ENCODE measurements around the gene ZKSCAN3. TPM values are rescaled to one million over a fixed set of nuclear protein-coding genes. Genes with fewer than 3 reads are reported as not detected.

Gene ZKSCAN3
- total and polyA plus RNA-seq, 2 of the 4 experiments (the other 2 are of a cell fraction): 3.7 to 4.8 TPM

GRCh38 chr6:28390688-28391087 is 40.9 kb downstream of the ZKSCAN3 start:
- no peak overlapping the region for H3K27ac ChIP-seq (ENCODE audit: insufficient read depth, low read length)
- H3K36me3 ChIP-seq (ENCODE audit: control insufficient read depth, insufficient read depth, low read length): peaks cover 34% of the 10 kb centered on the region
- ATAC-seq (ENCODE audit: low read depth): no peak
- no peaks in the 10 kb centered on the region for H3K4me1 ChIP-seq (ENCODE audit: control insufficient read depth, insufficient read depth, low read length)
- no peak overlapping the region for H4K5ac ChIP-seq (ENCODE audit: low read depth, low read length)
- no peak for DNase-seq
- H3K9me1 ChIP-seq (ENCODE audit: insufficient read depth, low read length): no peaks in the 10 kb centered on the region
- H3K9ac ChIP-seq (ENCODE audit: low read depth, low read length): no peak overlapping the region
- no peak overlapping the region for H2BK120ac ChIP-seq (ENCODE audit: low read depth, low read length)
- no peak overlapping the region for H3K4me2 ChIP-seq (ENCODE audit: low read depth, low read length)
- H2AK9ac ChIP-seq (replicated peaks; ENCODE audit: low read depth, low read length, poor library complexity): no peak overlapping the region
- no peak overlapping the region for H3K23ac ChIP-seq (ENCODE audit: low read depth, low read length)
- peaks cover 26 to 36% of the 10 kb centered on the region in 2 experiments for H3K79me1 ChIP-seq (ENCODE audit: low read depth in 1 of 2, low read length in 2 of 2)
- no peak overlapping the region for H4K91ac ChIP-seq (ENCODE audit: insufficient read depth, low read depth, low read length)
- 93% methylated on average over 3 of the region's 8 CpGs; no CpG with 5 or more reads in 1 of the 2 experiments for WGBS, 2 experiments (ENCODE audit: extremely low coverage in 2 of 2, insufficient read length in 1 of 2)
- no peaks in the 10 kb centered on the region for H3K27me3 ChIP-seq (ENCODE audit: control insufficient read depth, insufficient read depth, low read length)
- H4K8ac ChIP-seq (ENCODE audit: low read depth in 2 of 2, low read length in 2 of 2): no peak overlapping the region
- dilution Hi-C loops (cut with HindIII; ENCODE audit: low sequenced_read_pairs, unreplicated experiment): no loop called here
- H2BK15ac ChIP-seq (ENCODE audit: low read depth, low read length): no peak overlapping the region
- H2AFZ ChIP-seq (replicated peaks; ENCODE audit: low read length, poor library complexity): no peak overlapping the region
- ChIA-PET POLR2A (ENCODE audit: unreplicated experiment) (no interaction called here), CTCF (no interaction called here)
- H3K18ac ChIP-seq (ENCODE audit: low read depth, low read length): no peak overlapping the region
- H2BK20ac ChIP-seq (ENCODE audit: low read depth, low read length): no peak overlapping the region
- H2BK5ac ChIP-seq (ENCODE audit: low read depth, low read length, poor library complexity, severe bottlenecking): no peak overlapping the region
- no peaks in the 10 kb centered on the region for H3K9me3 ChIP-seq (ENCODE audit: control insufficient read depth, insufficient read depth, low read length)
- no TSS peak for BruUV-seq (replicated peaks)
- TF ChIP-seq MAZ (IDR thresholded peaks at IDR 0.05; ENCODE audit: borderline replicate concordance, low read depth, low read length): no peak
- no peak for TF ChIP-seq MXI1 (IDR thresholded peaks at IDR 0.05; ENCODE audit: borderline replicate concordance, low read depth, low read length)
- no peak for TF ChIP-seq RAD21 (IDR thresholded peaks at IDR 0.05; ENCODE audit: low read length)
- TF ChIP-seq RCOR1 (IDR thresholded peaks at IDR 0.05; ENCODE audit: insufficient replicate concordance, low read length): no peak
- TF ChIP-seq BHLHE40 (IDR thresholded peaks at IDR 0.05; ENCODE audit: low read depth, low read length): no peak
- no peak for TF ChIP-seq POLR2A (IDR thresholded peaks at IDR 0.05; ENCODE audit: low read depth, low read length)
- no peak for TF ChIP-seq RFX5 (IDR thresholded peaks at IDR 0.05; ENCODE audit: low read depth, low read length)
- TF ChIP-seq ELK1 (IDR thresholded peaks at IDR 0.05; ENCODE audit: borderline replicate concordance, low read depth, low read length): no peak
- no peak for TF ChIP-seq CHD1 (IDR thresholded peaks at IDR 0.05; ENCODE audit: low read depth, low read length)
- TF ChIP-seq NFE2L2 (IDR thresholded peaks at IDR 0.05; ENCODE audit: low read depth, low read length): no peak
- TF ChIP-seq CEBPB (IDR thresholded peaks at IDR 0.05; ENCODE audit: low read depth, low read length): no peak
- no peak for TF ChIP-seq MAFK (IDR thresholded peaks at IDR 0.05; ENCODE audit: low read depth, low read length)
- no peak overlapping the region for H3K4me3 ChIP-seq (ENCODE audit: insufficient read depth, low read depth, low read length)
- H3K14ac ChIP-seq (replicated peaks; ENCODE audit: low read depth, low read length): no peak overlapping the region
- no peak overlapping the region for H3K4ac ChIP-seq (ENCODE audit: low read depth, low read length)
- H3K56ac ChIP-seq (ENCODE audit: extremely low read depth, insufficient read depth, low read length): no peak overlapping the region
- in situ Hi-C loops (cut with MboI; ENCODE audit: low sequenced_read_pairs): no loop called here
- intact Hi-C loops (cut with micrococcal nuclease): no loop called here
- no peak overlapping the region for H2AK5ac ChIP-seq (ENCODE audit: low read depth, low read length)
- H4K20me1 ChIP-seq (ENCODE audit: insufficient read depth, low read length): no peaks in the 10 kb centered on the region
